Neural cell (in vitro differentiated cells): ENCODE data around the gene ADCY5. TPM values are rescaled to one million over a fixed set of nuclear protein-coding genes. Genes with fewer than 3 reads are reported as not detected.

Source experiments
- H2AFZ ChIP-seq: fragments of 200-600, 300-800 bp; sonication (generic), shearing (Covaris generic); 2 replicates; pipeline ENCODE4 v1.6.0; 2014; ENCODE audit warnings: low read depth, mild to moderate bottlenecking, antibody characterized with exemption, low read length, moderate library complexity
- H3F3A ChIP-seq: fragments of 200-600 bp; shearing (Covaris generic); 2 replicates; pipeline ENCODE4 v1.6.1; 2016; ENCODE audit warnings: mild to moderate bottlenecking, moderate library complexity, mixed read lengths, antibody characterized with exemption, low read length; ENCODE audit not compliant: insufficient read depth, poor library complexity, severe bottlenecking
- H3K27ac ChIP-seq: fragments of 200-600, 300-800 bp; sonication (generic), shearing (Covaris generic); 2 replicates; pipeline ENCODE4 v1.5.1; 2014; ENCODE audit warnings: mild to moderate bottlenecking, low read length, moderate library complexity
- H3K27me3 ChIP-seq: fragments of 300-800, 200-600 bp; sonication (generic), shearing (Covaris generic); 2 replicates; pipeline ENCODE4 v1.6.0; 2014; ENCODE audit warnings: mild to moderate bottlenecking, low read depth, low read length, moderate library complexity; ENCODE audit not compliant: insufficient read depth
- H3K36me3 ChIP-seq: fragments of 300-800, 200-600 bp; sonication (generic), shearing (Covaris generic); 2 replicates; pipeline ENCODE4 v1.5.1; 2014; ENCODE audit warnings: mild to moderate bottlenecking, antibody characterized with exemption, low read length, moderate library complexity; ENCODE audit not compliant: insufficient read depth
- H3K4me2 ChIP-seq: fragments of 300-800, 200-600 bp; sonication (generic), shearing (Covaris generic); 2 replicates; pipeline ENCODE4 v1.6.0; 2014; ENCODE audit warnings: mild to moderate bottlenecking, low read length
- H3K4me3 ChIP-seq: fragments of 300-800, 200-600 bp; sonication (generic), shearing (Covaris generic); 2 replicates; pipeline ENCODE4 v1.5.1; 2014; ENCODE audit warnings: mild to moderate bottlenecking, low read length, moderate library complexity
- H3K79me2 ChIP-seq: fragments of 200-600 bp; shearing (Covaris generic); replicated peaks from 2 replicates; pipeline ENCODE4 v1.6.0; 2014; ENCODE audit warnings: mild to moderate bottlenecking, low read length, moderate library complexity; ENCODE audit not compliant: insufficient read depth
- H3K9ac ChIP-seq: fragments of 300-800, 200-600 bp; sonication (generic), shearing (Covaris generic); 2 replicates; pipeline ENCODE4 v1.6.1; 2016; ENCODE audit warnings: mild to moderate bottlenecking, low read length, mixed read lengths
- H3K9me2 ChIP-seq: fragments of 200-600 bp; shearing (Covaris generic); 2 replicates; pipeline ENCODE4 v1.6.1; 2016; ENCODE audit warnings: mild to moderate bottlenecking, low read length, mixed read lengths; ENCODE audit not compliant: insufficient read depth
- H3K9me3 ChIP-seq: fragments of 200-600, 300-800 bp; sonication (generic), shearing (Covaris generic); 2 replicates; pipeline ENCODE4 v1.6.1; 2016; ENCODE audit warnings: mild to moderate bottlenecking, mixed run types, low read length, moderate library complexity, mixed read lengths
- H4K20me1 ChIP-seq: fragments of 200-600 bp; shearing (Covaris generic); 2 replicates; pipeline ENCODE4 v1.6.1; 2016; ENCODE audit warnings: mild to moderate bottlenecking, mixed run types; ENCODE audit not compliant: insufficient read depth
- CTCF ChIP-seq: fragments of 450-650 bp; IDR thresholded peaks from 2 replicates; pipeline ENCODE4 v1.5.1; 2014; ENCODE audit warnings: antibody characterized with exemption, mild to moderate bottlenecking, moderate library complexity; ENCODE audit not compliant: poor library complexity, severe bottlenecking
- EP300 ChIP-seq: fragments of 450-650 bp; conservative IDR thresholded peaks from 2 replicates; pipeline ENCODE4 v1.6.1; 2014; ENCODE audit warnings: antibody characterized with exemption, mild to moderate bottlenecking, moderate library complexity; ENCODE audit not compliant: poor library complexity, severe bottlenecking
- EZH2 ChIP-seq: fragments of 200-600, 300-800 bp; shearing (Covaris generic), sonication (generic); IDR thresholded peaks from 2 replicates; pipeline ENCODE4 v1.6.1; 2014; ENCODE audit warnings: antibody characterized with exemption, low read length, borderline replicate concordance, mild to moderate bottlenecking; ENCODE audit not compliant: insufficient read depth, poor library complexity, severe bottlenecking
- MXI1 ChIP-seq: fragments of 450-650 bp; conservative IDR thresholded peaks from 2 replicates; pipeline ENCODE4 v1.6.1; 2014; ENCODE audit warnings: antibody characterized with exemption, mild to moderate bottlenecking; ENCODE audit not compliant: poor library complexity, severe bottlenecking
- POLR2AphosphoS5 ChIP-seq: IDR thresholded peaks from 2 replicates; pipeline ENCODE4 v1.6.1; 2012
- RAD21 ChIP-seq: fragments of 450-650 bp; conservative IDR thresholded peaks from 2 replicates; pipeline ENCODE4 v1.6.1; 2014; ENCODE audit warnings: antibody characterized with exemption, mild to moderate bottlenecking, moderate library complexity
- SMC3 ChIP-seq: fragments of 450-650 bp; conservative IDR thresholded peaks from 2 replicates; pipeline ENCODE4 v1.6.1; 2014; ENCODE audit warnings: antibody characterized with exemption, mild to moderate bottlenecking, moderate library complexity; ENCODE audit not compliant: poor library complexity
- TAF1 ChIP-seq: IDR thresholded peaks from 2 replicates; pipeline ENCODE4 v1.6.1; 2012; ENCODE audit warnings: low read depth
- polyA plus RNA-seq: library from polyadenylated mRNA; depleted of rRNA; stranded (reverse); fragments of >200 nt; gene quantifications from 2 replicates; pipeline ENCODE4 v1.2.3, GENCODE V29; 2014
- TF ChIP-seq, protein P1 (sequence below): IDR thresholded peaks from 2 replicates; pipeline ENCODE4 v1.6.1; 2012; ENCODE audit warnings: borderline replicate concordance

The ADCY5 gene
- polyA plus RNA-seq, 1 donor from 2014 or later: 7.7 TPM

GRCh38 chr3:123321806-123322205, 127.1 kb downstream of the ADCY5 start:
- Histone ChIP-seq H3K36me3 (no peaks in the 10 kb centered on the region), H3K9me3 (no peaks in the 10 kb centered on the region), H4K20me1 (no peaks in the 10 kb centered on the region), H3K4me3 (no peak overlapping the region), H3K27ac (no peak overlapping the region), H3K79me2 (no peaks in the 10 kb centered on the region), H3K4me2 (no peak overlapping the region), H3F3A (no peaks in the 10 kb centered on the region), H3K9me2 (no peaks in the 10 kb centered on the region), H2AFZ (no peak overlapping the region), H3K27me3 (no peaks in the 10 kb centered on the region), H3K9ac (no peak overlapping the region)
- TF ChIP-seq SMC3 (no peak), MXI1 (no peak), POLR2AphosphoS5 (no peak), TAF1 (no peak), EZH2 (no peak), CTCF (no peak), RAD21 (no peak), EP300 (no peak)
- TF ChIP-seq, protein P1, sequence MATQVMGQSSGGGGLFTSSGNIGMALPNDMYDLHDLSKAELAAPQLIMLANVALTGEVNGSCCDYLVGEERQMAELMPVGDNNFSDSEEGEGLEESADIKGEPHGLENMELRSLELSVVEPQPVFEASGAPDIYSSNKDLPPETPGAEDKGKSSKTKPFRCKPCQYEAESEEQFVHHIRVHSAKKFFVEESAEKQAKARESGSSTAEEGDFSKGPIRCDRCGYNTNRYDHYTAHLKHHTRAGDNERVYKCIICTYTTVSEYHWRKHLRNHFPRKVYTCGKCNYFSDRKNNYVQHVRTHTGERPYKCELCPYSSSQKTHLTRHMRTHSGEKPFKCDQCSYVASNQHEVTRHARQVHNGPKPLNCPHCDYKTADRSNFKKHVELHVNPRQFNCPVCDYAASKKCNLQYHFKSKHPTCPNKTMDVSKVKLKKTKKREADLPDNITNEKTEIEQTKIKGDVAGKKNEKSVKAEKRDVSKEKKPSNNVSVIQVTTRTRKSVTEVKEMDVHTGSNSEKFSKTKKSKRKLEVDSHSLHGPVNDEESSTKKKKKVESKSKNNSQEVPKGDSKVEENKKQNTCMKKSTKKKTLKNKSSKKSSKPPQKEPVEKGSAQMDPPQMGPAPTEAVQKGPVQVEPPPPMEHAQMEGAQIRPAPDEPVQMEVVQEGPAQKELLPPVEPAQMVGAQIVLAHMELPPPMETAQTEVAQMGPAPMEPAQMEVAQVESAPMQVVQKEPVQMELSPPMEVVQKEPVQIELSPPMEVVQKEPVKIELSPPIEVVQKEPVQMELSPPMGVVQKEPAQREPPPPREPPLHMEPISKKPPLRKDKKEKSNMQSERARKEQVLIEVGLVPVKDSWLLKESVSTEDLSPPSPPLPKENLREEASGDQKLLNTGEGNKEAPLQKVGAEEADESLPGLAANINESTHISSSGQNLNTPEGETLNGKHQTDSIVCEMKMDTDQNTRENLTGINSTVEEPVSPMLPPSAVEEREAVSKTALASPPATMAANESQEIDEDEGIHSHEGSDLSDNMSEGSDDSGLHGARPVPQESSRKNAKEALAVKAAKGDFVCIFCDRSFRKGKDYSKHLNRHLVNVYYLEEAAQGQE: no peak

DNA sequence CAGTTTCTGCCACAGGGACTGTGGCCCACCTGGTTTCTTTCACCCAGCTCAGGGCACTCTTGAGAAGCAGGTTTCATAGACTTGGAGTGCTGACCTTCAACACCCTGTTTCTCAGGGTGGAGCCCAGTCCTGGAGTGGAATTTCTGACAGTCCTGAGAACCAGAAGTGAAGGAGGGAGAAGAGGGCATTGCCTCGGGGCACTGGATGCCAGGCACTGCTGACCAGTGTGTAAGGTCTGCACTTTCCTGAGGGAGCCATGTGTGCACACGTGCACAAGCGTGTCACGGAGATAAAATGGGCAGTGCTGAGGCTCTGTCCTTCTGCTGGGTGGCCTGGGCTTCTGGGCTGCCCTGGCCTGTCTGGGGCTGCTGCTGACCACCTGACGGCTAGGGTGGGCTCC, 128.7 kb downstream of the ADCY5 start:
- Histone ChIP-seq H3K27ac (no peak overlapping the region), H3K4me2 (no peak overlapping the region), H3K9me3 (no peaks in the 10 kb centered on the region), H3K9ac (no peak overlapping the region), H3K27me3 (no peaks in the 10 kb centered on the region), H3K9me2 (no peaks in the 10 kb centered on the region), H3K36me3 (no peaks in the 10 kb centered on the region), H2AFZ (no peak overlapping the region), H3F3A (no peaks in the 10 kb centered on the region), H3K79me2 (no peaks in the 10 kb centered on the region), H3K4me3 (no peak overlapping the region), H4K20me1 (no peaks in the 10 kb centered on the region)
- no peak for TF ChIP-seq MXI1
- TF ChIP-seq POLR2AphosphoS5: no peak
- TF ChIP-seq, protein P1: no peak
- TF ChIP-seq EP300: no peak
- no peak for TF ChIP-seq CTCF
- TF ChIP-seq RAD21: no peak
- TF ChIP-seq SMC3: no peak
- TF ChIP-seq TAF1: no peak
- TF ChIP-seq EZH2: no peak
